HepG2 (cell line): ENCODE data around the gene DPEP1. TPM values are rescaled to one million over a fixed set of nuclear protein-coding genes. Genes with fewer than 3 reads are reported as not detected.

Experiments
- ATAC-seq: fragments of 200-7000 bp; cut with Tn5 transposase; 3 replicates; pipeline ENCODE4 v1.9.1; 2020; ENCODE audit warnings: mild to moderate bottlenecking, moderate library complexity
- BruUV-seq: library from RNA; stranded (reverse); fragments of 400-500 nt; replicated peaks from 2 replicates; lab custom pipeline; 2021; lab: Mats Ljungman, UMichigan
- CTCF ChIA-PET: fragments of 300-600 bp; formaldehyde crosslinking; extraction: SDS; loops from one replicate; lab custom pipeline; 2021; ENCODE audit warnings: low total read pairs, inconsistent platforms, low intra/inter-chr PET ratio; lab: Yijun Ruan, JAX
- POLR2A ChIA-PET: fragments of 350-600 bp; sonication (Branson Sonifier 250); formaldehyde crosslinking; loops from one replicate; lab custom pipeline; 2020; ENCODE audit warnings: antibody characterized with exemption, inconsistent platforms; lab: Yijun Ruan, JAX
- DNase-seq: peaks from one replicate; pipeline ENCODE4 v3.0.0-alpha.2; 2015; ENCODE audit warnings: low spot score
- FAIRE-seq: peaks from 3 replicates; lab custom pipeline; 2011; peaks lifted over from hg19 to GRCh38; lab: Jason Lieb, UNC
- H2AFZ ChIP-seq: one replicate; pipeline ENCODE4 v1.6.1; 2011; ENCODE audit warnings: low read length, inconsistent platforms
- H3K27ac ChIP-seq: fragments of 300-600 bp; 3 replicates; pipeline ENCODE4 v1.8.0; 2011; ENCODE audit warnings: mixed run types, mild to moderate bottlenecking, mixed read lengths, low read length, inconsistent platforms; ENCODE audit not compliant: insufficient read depth; ENCODE audit errors: extremely low read length
- H3K27me3 ChIP-seq, 2 experiments: fragments of 200-600 bp in 1 of 2; 2 replicates in 1 of 2; 3 replicates in 1 of 2; pipeline versions ENCODE4 v1.6.0 to v1.8.0; 2011; ENCODE audit warnings: low read length in 2 of 2, mild to moderate bottlenecking in 2 of 2, moderate library complexity in 2 of 2, inconsistent platforms in 1 of 2; ENCODE audit not compliant: insufficient read depth in 2 of 2, control insufficient read depth in 1 of 2
- H3K36me3 ChIP-seq, 2 experiments: fragments of 200-600 bp in 1 of 2; replicated peaks in 1 of 2; 2 replicates in 1 of 2; 3 replicates in 1 of 2; pipeline versions ENCODE4 v1.5.1 to v1.8.0; 2011; ENCODE audit warnings: low read length in 2 of 2, inconsistent platforms in 1 of 2; ENCODE audit not compliant: insufficient read depth in 2 of 2, control insufficient read depth in 1 of 2
- H3K4me1 ChIP-seq: 2 replicates; pipeline ENCODE4 v1.5.1; 2012; ENCODE audit warnings: low read length, inconsistent platforms; ENCODE audit not compliant: insufficient read depth
- H3K4me2 ChIP-seq: 2 replicates; pipeline ENCODE4 v1.6.0; 2011; ENCODE audit warnings: low read depth, low read length, inconsistent platforms
- H3K4me3 ChIP-seq, 3 experiments: fragments of 200-600 bp in 1 of 3; sonication (generic), shearing (Covaris generic) in 1 of 3; replicated peaks in 1 of 3; 2 replicates each; pipeline ENCODE4 v1.5.1; 2011 to 2016; ENCODE audit warnings: low read length in 3 of 3, inconsistent platforms in 2 of 3, low read depth in 2 of 3, mild to moderate bottlenecking in 2 of 3, control low read depth in 1 of 3, mixed read lengths in 1 of 3; ENCODE audit not compliant: insufficient read depth in 1 of 3
- H3K79me2 ChIP-seq: one replicate; pipeline ENCODE4 v1.6.1; 2011; ENCODE audit warnings: low read length, inconsistent platforms; ENCODE audit not compliant: insufficient read depth
- H3K9ac ChIP-seq: 2 replicates; pipeline ENCODE4 v1.6.0; 2011; ENCODE audit warnings: mild to moderate bottlenecking, low read depth, low read length, inconsistent platforms; ENCODE audit not compliant: insufficient read depth
- H3K9me3 ChIP-seq: 2 replicates; pipeline ENCODE4 v1.5.1; 2012; ENCODE audit warnings: mild to moderate bottlenecking, low read length
- H4K20me1 ChIP-seq: 2 replicates; pipeline ENCODE4 v1.6.0; 2011; ENCODE audit warnings: inconsistent platforms, mild to moderate bottlenecking, low read length, moderate library complexity; ENCODE audit not compliant: insufficient read depth
- GABPA ChIP-seq, 2 experiments: IDR thresholded peaks; 2 replicates each; pipeline ENCODE4 v1.6.1; 2011 to 2016; ENCODE audit warnings: low read depth in 2 of 2, low read length in 1 of 2, missing biosample characterization in 1 of 2, missing genetic modification characterization in 1 of 2
- HIVEP1 ChIP-seq: sonication (generic); formaldehyde crosslinking; IDR thresholded peaks from 2 replicates; pipeline ENCODE4 v1.4.0; 2020; ENCODE audit warnings: mild to moderate bottlenecking, missing genetic modification reagents
- HNRNPL ChIP-seq: fragments of 200-400 bp; formaldehyde crosslinking; IDR thresholded peaks from 2 replicates; pipeline ENCODE4 v1.6.1; 2017; ENCODE audit warnings: mild to moderate bottlenecking, low read depth, low read length
- NFE2L1 ChIP-seq: sonication (generic); formaldehyde crosslinking; IDR thresholded peaks from 2 replicates; pipeline ENCODE4 v1.4.0; 2020; ENCODE audit warnings: missing genetic modification reagents, mild to moderate bottlenecking, borderline replicate concordance
- RARA ChIP-seq: IDR thresholded peaks from 2 replicates; pipeline ENCODE4 v1.6.1; 2016; ENCODE audit warnings: missing genetic modification reagents, missing compliant biosample characterization
- ZBTB38 ChIP-seq: sonication (generic); formaldehyde crosslinking; IDR thresholded peaks from 2 replicates; pipeline ENCODE4 v1.5.1; 2020; ENCODE audit warnings: mild to moderate bottlenecking, missing genetic modification reagents
- ZFP36 ChIP-seq: fragments of 150-350 bp; IDR thresholded peaks from 2 replicates; pipeline ENCODE4 v1.6.1; 2018; ENCODE audit warnings: borderline replicate concordance, low read length, low read depth; ENCODE audit not compliant: partially characterized antibody
- ZNF205 ChIP-seq: IDR thresholded peaks from 2 replicates; pipeline ENCODE4 v1.6.1; 2018; ENCODE audit warnings: missing biosample characterization, missing genetic modification reagents
- ZNF234 ChIP-seq: sonication (generic); formaldehyde crosslinking; conservative IDR thresholded peaks from 2 replicates; pipeline ENCODE4 v1.5.1; 2020; ENCODE audit warnings: mild to moderate bottlenecking, missing genetic modification reagents
- ZNF34 ChIP-seq: sonication (generic); formaldehyde crosslinking; IDR thresholded peaks from 2 replicates; pipeline ENCODE4 v1.4.0; 2020; ENCODE audit warnings: mild to moderate bottlenecking, missing genetic modification reagents, borderline replicate concordance
- ZNF44 ChIP-seq: sonication (generic); formaldehyde crosslinking; IDR thresholded peaks from 2 replicates; pipeline ENCODE4 v1.5.1; 2020; ENCODE audit warnings: mild to moderate bottlenecking, missing genetic modification reagents
- WGBS: methylation state at CpG from one replicate; pipeline ENCODE4 v1.1.6; 2017; ENCODE audit warnings: low lambda C conversion rate; 5-methylcytosine and 5-hydroxymethylcytosine counted together
- in situ Hi-C: cut with HindIII; loops from 2 replicates; pipeline ENCODE4 v1.10.0; 2017; ENCODE audit warnings: low pct_unique_long_range_greater_than_20kb; ENCODE audit not compliant: extremely low pct_ligation_motif_present
- intact Hi-C: fragments of 100-400 bp; cut with micrococcal nuclease; formaldehyde crosslinking; loops from one replicate; pipeline ENCODE4 v1.10.0; 2022; ENCODE audit not compliant: unreplicated experiment
- polyA plus RNA-seq, 8 experiments: library from polyadenylated mRNA; depleted of rRNA in 3 of 8; stranded (reverse) in 7 of 8; unstranded in 1 of 8; fragments of >200 nt; fragmentation: Illumina TruSeq in 4 of 8; extraction: Trizol in 4 of 8; gene quantifications; 2 replicates each; pipeline versions ENCODE4 v1.2.1 to v1.2.3, GENCODE V29; 2011 to 2016; ENCODE audit warnings: low read depth in 4 of 8, missing spikeins in 1 of 8, mixed read lengths in 1 of 8; ENCODE audit not compliant: insufficient read depth in 1 of 8
- total RNA-seq, 5 experiments: library from RNA; depleted of rRNA; stranded (reverse); fragments of >200 nt; fragmentation: Illumina TruSeq; extraction: Trizol; gene quantifications; 2 replicates each; pipeline ENCODE4 v1.2.3, GENCODE V29; 2016; ENCODE audit warnings: low read depth in 1 of 5
- TF ChIP-seq, protein P1 (sequence below): sonication (generic); formaldehyde crosslinking; IDR thresholded peaks from 2 replicates; pipeline ENCODE4 v1.4.0; 2020; ENCODE audit warnings: missing genetic modification reagents
- TF ChIP-seq, protein P2 (sequence below), 2 experiments: sonication (generic) in 1 of 2; formaldehyde crosslinking in 1 of 2; IDR thresholded peaks; 2 replicates each; pipeline versions ENCODE4 v1.5.1 to v1.6.1; 2011 to 2020; ENCODE audit warnings: borderline replicate concordance in 1 of 2, low read depth in 1 of 2, low read length in 1 of 2, mild to moderate bottlenecking in 1 of 2, missing genetic modification reagents in 1 of 2, moderate library complexity in 1 of 2
- TF ChIP-seq, protein P3 (sequence below): fragments of 450-650 bp; IDR thresholded peaks from 2 replicates; pipeline ENCODE4 v1.6.1; 2016
- TF ChIP-seq, protein P4 (sequence below): sonication (generic); formaldehyde crosslinking; IDR thresholded peaks from 2 replicates; pipeline ENCODE4 v1.5.0; 2020; ENCODE audit warnings: missing genetic modification reagents, mild to moderate bottlenecking, borderline replicate concordance

DPEP1 gene
- total and polyA plus RNA-seq, 2 of the 13 experiments (the other 11 are each of a cell fraction or from before 2014, with no cell fraction given) = 37.6 to 52.2 TPM

DNA sequence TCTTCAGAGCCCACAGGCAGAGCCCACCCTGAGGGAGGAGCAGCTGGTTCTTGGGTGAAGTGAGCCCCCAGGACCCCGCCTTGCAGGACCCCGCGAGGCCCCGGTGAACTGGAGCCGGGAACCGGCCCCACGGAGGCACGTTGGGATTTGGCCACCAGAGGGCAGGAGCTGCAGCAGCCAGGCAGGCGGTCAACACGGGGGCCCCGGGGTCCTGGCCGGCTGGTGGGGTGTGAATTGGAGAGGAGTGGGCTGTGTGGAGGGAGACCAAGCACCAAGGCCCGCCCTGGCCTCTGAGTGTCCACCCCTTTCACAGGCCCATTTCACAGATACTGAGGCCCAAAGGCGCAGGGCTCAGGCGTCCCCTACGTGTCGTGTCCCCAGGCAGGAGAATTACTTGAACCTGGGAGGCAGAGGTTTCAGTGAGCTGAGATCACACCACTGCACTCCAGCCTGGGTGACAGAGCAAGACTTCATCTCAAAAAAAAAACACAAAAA, 2.2 kb downstream of the DPEP1 start (continued):
- no peak for TF ChIP-seq ZNF44 (CRISPR knock-in tag)

DNA sequence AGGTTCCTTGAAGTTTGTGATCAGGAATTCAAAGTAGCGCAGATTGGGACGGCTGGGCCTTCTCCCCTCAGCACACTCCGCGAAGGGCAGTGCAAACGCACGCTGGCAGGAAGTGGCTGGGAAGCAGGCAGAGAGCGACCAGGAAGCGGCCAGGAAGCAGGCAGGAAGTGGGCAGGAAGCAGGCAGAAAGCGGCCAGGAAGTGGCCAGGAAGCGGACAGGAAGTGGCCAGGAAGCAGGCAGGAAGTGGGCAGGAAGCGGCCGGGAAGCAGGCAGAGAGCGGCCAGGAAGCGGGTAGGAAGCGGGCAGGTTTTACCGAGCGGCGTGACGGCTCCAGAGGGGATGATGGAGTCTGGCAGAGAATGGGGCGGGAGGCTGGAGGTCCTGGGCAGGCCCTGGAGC, 3.2 kb downstream of the DPEP1 start:
- BruUV-seq = no TSS peak
- ChIA-PET POLR2A (no interaction called here), CTCF (interaction anchor here (2.6 kb wide), 1 partner anchor 24 kb away, joined by 34 read pairs; no protein-coding TSS in a partner anchor)
- H3K27ac ChIP-seq = no peak overlapping the region
- intact Hi-C loops = no loop called here
- H3K79me2 ChIP-seq = no peaks in the 10 kb centered on the region
- no peaks in the 10 kb centered on the region for H3K9me3 ChIP-seq
- H3K9ac ChIP-seq = no peak overlapping the region
- WGBS = 90% methylated on average over 20 of the region's 20 CpGs
- FAIRE-seq = no peak
- DNase-seq = no peak
- H3K4me1 ChIP-seq = peaks cover 54% of the 10 kb centered on the region
- no peak for ATAC-seq
- H3K4me3 ChIP-seq = no peak overlapping the region; a peak in 1 of 6 replicates
- H3K4me2 ChIP-seq = no peak overlapping the region
- H4K20me1 ChIP-seq = no peaks in the 10 kb centered on the region
- H3K27me3 ChIP-seq = peaks cover 7 to 17% of the 10 kb centered on the region in 2 experiments; a peak in 3 of 5 replicates
- no peak overlapping the region for H2AFZ ChIP-seq
- no peaks in the 10 kb centered on the region for H3K36me3 ChIP-seq
- in situ Hi-C loops = no loop called here
- no peak for TF ChIP-seq ZNF205
- TF ChIP-seq HIVEP1 (CRISPR knock-in tag) = 0 out of 2 replicates have a peak, but pooled peaks have one; percentile 5
- TF ChIP-seq ZNF234 (CRISPR knock-in tag) = no peak
- TF ChIP-seq, protein P1, sequence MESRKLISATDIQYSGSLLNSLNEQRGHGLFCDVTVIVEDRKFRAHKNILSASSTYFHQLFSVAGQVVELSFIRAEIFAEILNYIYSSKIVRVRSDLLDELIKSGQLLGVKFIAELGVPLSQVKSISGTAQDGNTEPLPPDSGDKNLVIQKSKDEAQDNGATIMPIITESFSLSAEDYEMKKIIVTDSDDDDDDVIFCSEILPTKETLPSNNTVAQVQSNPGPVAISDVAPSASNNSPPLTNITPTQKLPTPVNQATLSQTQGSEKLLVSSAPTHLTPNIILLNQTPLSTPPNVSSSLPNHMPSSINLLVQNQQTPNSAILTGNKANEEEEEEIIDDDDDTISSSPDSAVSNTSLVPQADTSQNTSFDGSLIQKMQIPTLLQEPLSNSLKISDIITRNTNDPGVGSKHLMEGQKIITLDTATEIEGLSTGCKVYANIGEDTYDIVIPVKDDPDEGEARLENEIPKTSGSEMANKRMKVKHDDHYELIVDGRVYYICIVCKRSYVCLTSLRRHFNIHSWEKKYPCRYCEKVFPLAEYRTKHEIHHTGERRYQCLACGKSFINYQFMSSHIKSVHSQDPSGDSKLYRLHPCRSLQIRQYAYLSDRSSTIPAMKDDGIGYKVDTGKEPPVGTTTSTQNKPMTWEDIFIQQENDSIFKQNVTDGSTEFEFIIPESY = peak; percentile 74; the same call in 1 of the 2 replicates
- TF ChIP-seq RARA (CRISPR knock-in tag) = no peak
- TF ChIP-seq, protein P2, sequence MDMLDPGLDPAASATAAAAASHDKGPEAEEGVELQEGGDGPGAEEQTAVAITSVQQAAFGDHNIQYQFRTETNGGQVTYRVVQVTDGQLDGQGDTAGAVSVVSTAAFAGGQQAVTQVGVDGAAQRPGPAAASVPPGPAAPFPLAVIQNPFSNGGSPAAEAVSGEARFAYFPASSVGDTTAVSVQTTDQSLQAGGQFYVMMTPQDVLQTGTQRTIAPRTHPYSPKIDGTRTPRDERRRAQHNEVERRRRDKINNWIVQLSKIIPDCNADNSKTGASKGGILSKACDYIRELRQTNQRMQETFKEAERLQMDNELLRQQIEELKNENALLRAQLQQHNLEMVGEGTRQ (IDR thresholded peaks at IDR 0.05; ENCODE audit: low read depth, low read length) = no peak
- TF ChIP-seq, protein P2 (CRISPR knock-in tag; IDR thresholded peaks at IDR 0.05; ENCODE audit: borderline replicate concordance) = no peak
- TF ChIP-seq ZNF34 (CRISPR knock-in tag) = no peak
- TF ChIP-seq, protein P3, sequence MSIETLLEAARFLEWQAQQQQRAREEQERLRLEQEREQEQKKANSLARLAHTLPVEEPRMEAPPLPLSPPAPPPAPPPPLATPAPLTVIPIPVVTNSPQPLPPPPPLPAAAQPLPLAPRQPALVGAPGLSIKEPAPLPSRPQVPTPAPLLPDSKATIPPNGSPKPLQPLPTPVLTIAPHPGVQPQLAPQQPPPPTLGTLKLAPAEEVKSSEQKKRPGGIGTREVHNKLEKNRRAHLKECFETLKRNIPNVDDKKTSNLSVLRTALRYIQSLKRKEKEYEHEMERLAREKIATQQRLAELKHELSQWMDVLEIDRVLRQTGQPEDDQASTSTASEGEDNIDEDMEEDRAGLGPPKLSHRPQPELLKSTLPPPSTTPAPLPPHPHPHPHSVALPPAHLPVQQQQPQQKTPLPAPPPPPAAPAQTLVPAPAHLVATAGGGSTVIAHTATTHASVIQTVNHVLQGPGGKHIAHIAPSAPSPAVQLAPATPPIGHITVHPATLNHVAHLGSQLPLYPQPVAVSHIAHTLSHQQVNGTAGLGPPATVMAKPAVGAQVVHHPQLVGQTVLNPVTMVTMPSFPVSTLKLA = no peak
- peak; percentile 99 for TF ChIP-seq ZBTB38
- TF ChIP-seq ZFP36 = no peak
- TF ChIP-seq HNRNPL = 0 out of 2 replicates have a peak, but pooled peaks have one; percentile 66
- TF ChIP-seq, protein P4, sequence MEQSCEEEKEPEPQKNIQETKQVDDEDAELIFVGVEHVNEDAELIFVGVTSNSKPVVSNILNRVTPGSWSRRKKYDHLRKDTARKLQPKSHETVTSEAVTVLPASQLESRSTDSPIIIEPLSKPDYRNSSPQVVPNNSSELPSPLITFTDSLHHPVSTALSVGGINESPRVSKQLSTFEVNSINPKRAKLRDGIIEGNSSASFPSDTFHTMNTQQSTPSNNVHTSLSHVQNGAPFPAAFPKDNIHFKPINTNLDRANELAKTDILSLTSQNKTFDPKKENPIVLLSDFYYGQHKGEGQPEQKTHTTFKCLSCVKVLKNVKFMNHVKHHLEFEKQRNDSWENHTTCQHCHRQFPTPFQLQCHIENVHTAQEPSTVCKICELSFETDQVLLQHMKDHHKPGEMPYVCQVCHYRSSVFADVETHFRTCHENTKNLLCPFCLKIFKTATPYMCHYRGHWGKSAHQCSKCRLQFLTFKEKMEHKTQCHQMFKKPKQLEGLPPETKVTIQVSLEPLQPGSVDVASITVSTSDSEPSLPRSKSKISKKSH = no peak
- TF ChIP-seq NFE2L1 (CRISPR knock-in tag) = no peak
- peak; percentile 73 for TF ChIP-seq GABPA (IDR thresholded peaks at IDR 0.05; ENCODE audit: low read depth, low read length)
- peak; percentile 78 for TF ChIP-seq GABPA (CRISPR knock-in tag; IDR thresholded peaks at IDR 0.05; ENCODE audit: low read depth)
